Globus pallidus (tissue), 1 donor: ENCODE measurements around the gene GTSF1L.

ENCODE experiments used
- DNase-seq: peaks from one replicate; pipeline ENCODE4 v3.0.0-alpha.2; 2015; ENCODE audit warnings: low spot score

The GTSF1L gene

GRCh38 chr20:43716757-43717615, 9.8 kb downstream of the GTSF1L start:
- no peak for DNase-seq

- no peak for DNase-seq
These were observed 10.7 kb downstream of the GTSF1L start for GRCh38 chr20:43716123-43716522.

GRCh38 chr20:43715511-43715910, 11.3 kb downstream of the GTSF1L start:
- DNase-seq: no peak

- DNase-seq: no peak
These were observed 11.8 kb downstream of the GTSF1L start for GRCh38 chr20:43715044-43715443.

GRCh38 chr20:43711098-43711654, 15.6 kb downstream of the GTSF1L start:
- no peak for DNase-seq

GRCh38 chr20:43710370-43711044, 16.3 kb downstream of the GTSF1L start:
- DNase-seq: no peak

- no peak for DNase-seq
These were observed 24.3 kb downstream of the GTSF1L start for GRCh38 chr20:43702502-43702901.

GRCh38 chr20:43700627-43701026, 26.2 kb downstream of the GTSF1L start:
- DNase-seq: no peak

- no peak for DNase-seq
These were observed 26.7 kb downstream of the GTSF1L start for GRCh38 chr20:43699941-43700565.

- DNase-seq: no peak
These were observed 31.2 kb downstream of the GTSF1L start for GRCh38 chr20:43695571-43695970.

GRCh38 chr20:43694763-43695162, 32.0 kb downstream of the GTSF1L start:
- DNase-seq: no peak

GRCh38 chr20:43691928-43692524, 34.8 kb downstream of the GTSF1L start:
- peak; percentile 29 for DNase-seq

GRCh38 chr20:43690943-43691598, 35.7 kb downstream of the GTSF1L start:
- DNase-seq: no peak

- DNase-seq: no peak
These were observed 37.6 kb downstream of the GTSF1L start for GRCh38 chr20:43689165-43689564.

- DNase-seq: no peak
These were observed 40.0 kb downstream of the GTSF1L start for GRCh38 chr20:43686820-43687219.

GRCh38 chr20:43682446-43682845, 44.4 kb downstream of the GTSF1L start:
- DNase-seq: no peak

GRCh38 chr20:43681991-43682410, 44.8 kb downstream of the GTSF1L start:
- DNase-seq: no peak

GRCh38 chr20:43681468-43681942, 45.3 kb downstream of the GTSF1L start:
- peak; percentile 4 for DNase-seq

- no peak for DNase-seq
These were observed 45.8 kb downstream of the GTSF1L start for GRCh38 chr20:43680981-43681380.

GRCh38 chr20:43676368-43676767, 50.4 kb downstream of the GTSF1L start:
- no peak for DNase-seq
